ENCODE data around the gene LYST. TPM values are rescaled to one million over a fixed set of nuclear protein-coding genes. Genes with fewer than 3 reads are reported as not detected.

Gene LYST
- total and polyA plus RNA-seq, 8 donors = 1.7 to 95.6 (median 17.9) TPM

DNA sequence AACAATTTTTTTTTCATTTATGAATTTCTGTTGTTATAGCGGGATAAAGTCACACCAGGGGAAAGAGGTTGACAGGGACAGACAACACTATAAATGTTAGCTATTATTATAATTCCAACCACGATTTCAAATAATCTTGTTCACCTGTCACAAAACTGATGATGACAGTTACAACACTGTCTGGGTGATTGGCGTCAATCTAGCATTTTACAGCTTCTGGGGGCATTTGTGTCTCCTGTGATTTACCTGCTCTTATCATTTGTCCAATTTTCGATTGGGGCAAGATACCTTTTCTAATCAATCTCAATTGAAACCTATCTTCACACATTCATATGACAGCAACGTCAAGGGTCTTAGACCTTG lies 44.6 kb upstream of the LYST start:
- DNase-seq = no peak
- no peaks in the 10 kb centered on the region for H3K9me3 ChIP-seq
- H3K36me3 ChIP-seq = no peaks in the 10 kb centered on the region
- WGBS, 5 donors = 80 to 90% (median 85%) methylated on average over 5 of the region's 5 CpGs
- intact Hi-C loops (cut with DNase I; ENCODE audit: low total_unique reads) = no loop called here
- TF ChIP-seq POLR2AphosphoS5 (IDR thresholded peaks at IDR 0.05) (no peak), EP300 (IDR thresholded peaks at IDR 0.05) (no peak), POLR2A (IDR thresholded peaks at IDR 0.05) (no peak)
- TF ChIP-seq, protein P1, sequence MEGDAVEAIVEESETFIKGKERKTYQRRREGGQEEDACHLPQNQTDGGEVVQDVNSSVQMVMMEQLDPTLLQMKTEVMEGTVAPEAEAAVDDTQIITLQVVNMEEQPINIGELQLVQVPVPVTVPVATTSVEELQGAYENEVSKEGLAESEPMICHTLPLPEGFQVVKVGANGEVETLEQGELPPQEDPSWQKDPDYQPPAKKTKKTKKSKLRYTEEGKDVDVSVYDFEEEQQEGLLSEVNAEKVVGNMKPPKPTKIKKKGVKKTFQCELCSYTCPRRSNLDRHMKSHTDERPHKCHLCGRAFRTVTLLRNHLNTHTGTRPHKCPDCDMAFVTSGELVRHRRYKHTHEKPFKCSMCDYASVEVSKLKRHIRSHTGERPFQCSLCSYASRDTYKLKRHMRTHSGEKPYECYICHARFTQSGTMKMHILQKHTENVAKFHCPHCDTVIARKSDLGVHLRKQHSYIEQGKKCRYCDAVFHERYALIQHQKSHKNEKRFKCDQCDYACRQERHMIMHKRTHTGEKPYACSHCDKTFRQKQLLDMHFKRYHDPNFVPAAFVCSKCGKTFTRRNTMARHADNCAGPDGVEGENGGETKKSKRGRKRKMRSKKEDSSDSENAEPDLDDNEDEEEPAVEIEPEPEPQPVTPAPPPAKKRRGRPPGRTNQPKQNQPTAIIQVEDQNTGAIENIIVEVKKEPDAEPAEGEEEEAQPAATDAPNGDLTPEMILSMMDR (IDR thresholded peaks at IDR 0.05) = no peak
- H3K4me1 ChIP-seq = peaks cover 0 to 18% (median 12%) of the 10 kb centered on the region in 4 donors
- H3K4me3 ChIP-seq = no peak overlapping the region
- peak overlapping the region in 1 of 5 donors; percentile 80 for H3K27ac ChIP-seq
- no peaks in the 10 kb centered on the region for H3K27me3 ChIP-seq

DNA sequence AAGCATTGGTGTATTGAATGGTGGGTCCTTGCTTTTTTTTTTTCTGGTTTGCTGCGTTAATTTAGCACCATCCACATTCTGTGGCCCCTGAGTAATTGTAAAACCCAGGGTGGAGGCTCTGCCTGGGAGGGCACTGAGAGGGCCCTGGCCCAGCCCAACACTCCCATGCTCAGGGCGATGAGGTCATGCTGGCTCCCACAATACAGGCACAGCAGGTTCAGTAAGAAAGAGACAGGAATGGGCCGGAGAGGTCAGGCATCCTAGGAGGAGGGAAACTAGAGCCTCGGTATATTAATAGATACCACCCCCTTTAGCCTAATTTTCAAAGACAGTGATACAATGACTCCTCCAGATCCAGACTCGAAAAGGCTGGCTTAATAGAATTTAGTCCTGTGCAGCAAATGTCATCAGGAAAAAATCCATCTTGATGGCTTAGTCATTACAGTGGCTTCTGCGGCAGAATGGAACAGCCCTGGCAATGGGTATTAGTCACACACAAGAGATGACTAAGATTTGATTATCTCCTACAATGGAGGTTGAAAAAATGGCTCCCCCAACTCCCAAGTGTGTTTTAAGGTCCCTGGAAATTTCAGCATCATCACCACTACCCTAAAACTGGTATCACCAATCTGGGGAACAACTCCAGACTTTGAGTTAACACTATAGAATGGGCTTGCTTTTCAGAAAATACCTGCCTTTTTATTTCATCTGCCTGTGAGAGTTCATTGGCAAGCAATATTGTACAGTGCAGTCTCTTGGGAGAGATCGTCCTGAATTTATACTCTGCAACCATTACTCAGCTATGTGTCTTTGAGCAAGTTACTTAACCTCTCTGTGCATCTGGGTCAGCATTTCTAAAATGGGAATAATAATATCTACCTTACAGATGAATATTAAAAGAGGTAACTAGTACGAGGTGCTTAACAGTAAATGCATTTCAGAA lies 43.9 kb upstream of the LYST start:
- intact Hi-C loops (cut with DNase I; ENCODE audit: low total_unique reads) = no loop called here
- peak overlapping the region; percentile 26 to 80 (median 66) for H3K27ac ChIP-seq

DNA sequence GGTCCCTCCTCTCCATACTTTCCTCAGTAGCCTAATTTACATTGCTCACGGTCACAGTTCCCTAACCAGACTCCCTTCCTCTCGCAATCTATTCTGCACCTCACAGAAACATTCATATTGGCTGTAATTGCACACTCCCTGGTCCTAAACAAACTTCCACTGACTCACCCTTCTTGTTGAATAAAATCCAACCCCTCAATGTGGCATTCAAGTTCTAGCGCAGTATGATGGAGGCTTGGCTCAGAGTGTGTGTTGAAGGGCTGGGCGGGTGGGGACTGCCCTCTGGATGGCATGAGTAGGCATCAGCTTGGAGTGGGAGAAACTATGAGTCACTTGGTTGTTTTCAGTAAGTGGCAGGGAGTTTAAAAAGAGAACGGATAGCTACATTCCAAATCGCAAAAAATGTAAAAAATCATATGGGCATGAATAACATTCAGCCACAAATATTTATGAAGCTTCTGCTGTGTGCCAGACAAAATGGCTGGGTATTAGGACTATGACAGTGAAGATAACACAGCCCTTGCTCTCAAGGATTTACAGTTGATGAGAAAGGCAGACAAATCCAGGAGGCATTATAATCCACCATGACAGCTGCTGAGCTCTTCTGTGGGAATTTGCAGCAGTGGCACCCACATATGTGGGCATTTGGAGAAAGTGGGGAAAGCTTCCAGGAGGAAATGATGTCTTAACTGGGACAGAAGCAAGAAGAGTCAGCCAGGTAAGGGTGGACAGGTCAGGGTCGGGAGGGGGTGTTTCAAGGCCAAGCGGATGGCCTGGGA lies 42.2 kb upstream of the LYST start:
- TF ChIP-seq POLR2AphosphoS5 (IDR thresholded peaks at IDR 0.05) (peak in 1 of 3 donors; percentile 75), EP300 (IDR thresholded peaks at IDR 0.05) (no peak)
- peak in 1 of 2 donors; percentile 68 for DNase-seq

More for the DNA sequence above, 43.9 kb upstream of the LYST start:
- peaks cover 0 to 18% (median 12%) of the 10 kb centered on the region in 4 donors for H3K4me1 ChIP-seq
- 44 to 58% (median 47%) methylated on average over 8 of the region's 8 CpGs for WGBS, 5 donors
- H3K36me3 ChIP-seq = no peaks in the 10 kb centered on the region
- no peak overlapping the region for H3K4me3 ChIP-seq
- DNase-seq = peak; percentile 49 to 75
- TF ChIP-seq, protein P1 (IDR thresholded peaks at IDR 0.05) = no peak
- TF ChIP-seq POLR2AphosphoS5 (IDR thresholded peaks at IDR 0.05) = peak in 1 of 3 donors; percentile 70
- H3K27me3 ChIP-seq = no peaks in the 10 kb centered on the region
- no peaks in the 10 kb centered on the region for H3K9me3 ChIP-seq

DNA sequence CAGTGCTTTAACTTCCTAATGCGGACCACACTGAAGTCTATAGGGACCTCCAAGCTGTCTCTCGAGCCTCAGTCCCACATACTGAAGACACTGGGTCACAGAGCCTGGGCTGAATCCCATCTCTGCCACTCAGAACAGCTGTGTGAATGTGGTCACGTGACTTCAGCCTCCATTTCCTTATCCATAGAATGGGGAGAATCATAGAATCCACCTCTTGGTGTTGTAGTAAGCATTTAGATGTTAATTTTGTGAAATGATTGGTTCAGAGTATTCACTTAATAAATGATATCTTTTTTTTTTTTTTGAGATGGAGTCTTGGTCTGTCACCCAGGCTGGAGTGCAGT lies 41.2 kb upstream of the LYST start:
- TF ChIP-seq, protein P1 (IDR thresholded peaks at IDR 0.05) = no peak
- TF ChIP-seq POLR2AphosphoS5 (IDR thresholded peaks at IDR 0.05) (no peak), EP300 (IDR thresholded peaks at IDR 0.05) (no peak)
- peaks cover 0 to 24% (median 17%) of the 10 kb centered on the region in 4 donors for H3K4me1 ChIP-seq
- H3K4me3 ChIP-seq = no peak overlapping the region
- H3K27ac ChIP-seq = peak overlapping the region in 1 of 5 donors; percentile 74
- no peak for DNase-seq
- no peaks in the 10 kb centered on the region for H3K9me3 ChIP-seq
- WGBS, 5 donors = 85 to 95% (median 94%) methylated on average over 3 of the region's 3 CpGs
- no peaks in the 10 kb centered on the region for H3K27me3 ChIP-seq
- intact Hi-C loops (cut with DNase I; ENCODE audit: low total_unique reads) = no loop called here
- H3K36me3 ChIP-seq = no peaks in the 10 kb centered on the region

More for the DNA sequence above, 42.2 kb upstream of the LYST start:
- WGBS, 5 donors = 40 to 53% (median 46%) methylated on average over 8 of the region's 8 CpGs
- Histone ChIP-seq H3K27ac (peak overlapping the region; percentile 40 to 80 (median 64)), H3K36me3 (no peaks in the 10 kb centered on the region), H3K27me3 (no peaks in the 10 kb centered on the region), H3K4me3 (no peak overlapping the region), H3K4me1 (peaks cover 0 to 18% (median 12%) of the 10 kb centered on the region in 4 donors), H3K9me3 (no peaks in the 10 kb centered on the region)
- intact Hi-C loops (cut with DNase I; ENCODE audit: low total_unique reads) = no loop called here

All from stomach (tissue), 9 donors.